NCI-H1048 (cell line): ENCODE data around the gene VPS39.

Experiments
- DNase-seq: peaks from one replicate; lab custom pipeline; 2025; lab: John Stamatoyannopoulos, UW

Gene VPS39

DNA sequence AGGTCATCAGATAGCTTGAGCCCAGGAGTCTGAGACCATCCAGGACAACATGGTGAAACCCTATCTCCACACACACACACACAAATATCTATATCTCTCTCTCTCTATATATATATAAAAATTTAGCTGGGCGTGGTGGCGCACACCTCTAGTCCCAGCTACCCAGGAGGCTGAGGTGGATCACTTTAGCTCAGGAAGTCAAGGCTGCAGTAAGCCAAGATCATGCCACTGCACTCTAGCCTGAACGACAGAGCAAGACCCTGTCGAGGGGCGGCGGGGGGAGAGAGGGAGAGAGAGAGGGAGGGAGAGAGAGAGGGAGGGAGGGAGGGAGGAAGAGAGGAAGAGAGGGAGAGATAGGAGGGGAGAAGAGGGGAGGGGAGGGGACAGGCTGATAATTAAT lies 79.6 kb downstream of the VPS39 start:
- no peak for DNase-seq

DNA sequence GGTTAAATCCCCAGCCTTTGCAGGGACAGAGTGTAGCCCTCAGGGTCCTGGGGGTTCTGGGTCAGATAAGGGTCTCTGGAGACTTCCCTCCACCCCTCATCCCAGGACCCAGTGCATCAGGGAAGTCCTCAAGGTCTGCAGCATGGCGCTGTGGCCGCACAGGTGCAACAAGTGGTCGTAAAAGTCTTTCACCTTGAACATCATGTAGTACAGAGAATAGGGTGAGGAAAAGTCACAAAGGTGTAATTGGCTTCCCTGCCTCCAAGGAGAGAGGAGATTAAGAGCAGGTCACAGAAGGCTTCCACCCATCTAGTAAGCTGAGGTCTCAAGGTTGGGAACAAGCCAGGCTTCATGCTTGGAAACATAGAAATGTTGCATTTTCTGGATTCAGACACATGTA lies 84.6 kb downstream of the VPS39 start:
- DNase-seq = no peak

DNA sequence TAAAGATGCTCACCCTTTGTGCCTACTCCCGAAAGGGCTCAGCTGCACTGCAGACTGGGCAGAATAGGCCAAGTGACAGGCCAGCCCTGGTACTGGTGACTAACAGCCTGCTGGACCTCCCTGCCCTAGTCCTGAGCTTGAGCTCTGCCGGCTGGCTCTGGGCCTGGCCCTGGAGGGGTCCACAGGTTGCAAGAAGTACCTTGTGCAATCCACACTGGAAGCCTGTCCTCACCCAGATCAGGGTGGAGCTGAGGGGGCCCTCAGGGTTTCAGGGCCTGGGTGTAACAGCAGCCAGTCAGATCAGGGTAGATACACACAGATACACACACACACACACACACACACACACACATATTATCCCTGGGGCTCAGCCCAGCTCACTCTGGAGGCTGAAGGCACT lies 86.4 kb downstream of the VPS39 start:
- DNase-seq = no peak

DNA sequence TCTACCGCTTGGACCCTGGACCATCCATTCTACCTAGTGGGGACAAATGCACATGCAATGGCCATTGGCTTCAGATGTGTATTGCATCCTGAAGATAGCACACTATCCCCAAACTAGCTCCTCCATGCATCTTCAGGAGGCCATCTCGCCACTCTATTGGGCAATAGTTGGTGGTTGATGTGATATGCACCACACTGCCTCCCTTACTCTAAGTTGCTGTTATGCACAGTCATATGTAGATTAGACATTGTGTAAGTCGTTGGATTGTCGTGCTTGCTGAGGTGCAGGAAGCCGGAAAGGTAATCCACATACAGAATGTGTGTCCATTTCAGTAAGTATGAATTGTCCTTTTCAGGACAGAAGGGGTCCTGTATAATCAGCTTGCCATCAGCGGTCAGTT lies 87.1 kb downstream of the VPS39 start:
- no peak for DNase-seq

DNA sequence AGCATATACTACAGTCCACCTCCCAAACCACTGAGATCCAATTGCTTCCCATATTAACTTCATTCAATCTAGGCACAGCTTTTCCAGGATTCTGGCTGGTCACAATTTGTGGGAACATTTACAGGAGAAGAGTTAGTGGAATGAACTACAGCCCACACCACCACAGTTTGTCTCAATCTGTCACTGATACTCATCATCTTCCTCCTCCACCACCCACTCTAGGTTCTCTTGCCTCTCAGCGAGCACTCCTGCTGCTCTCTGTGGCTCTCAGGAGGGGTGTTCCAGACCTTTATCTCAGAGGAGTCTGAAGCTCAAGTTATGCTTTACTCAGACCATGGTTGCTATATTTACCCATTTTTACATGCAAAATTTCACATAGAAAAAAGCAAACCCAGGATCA lies 87.8 kb downstream of the VPS39 start:
- DNase-seq = no peak

DNA sequence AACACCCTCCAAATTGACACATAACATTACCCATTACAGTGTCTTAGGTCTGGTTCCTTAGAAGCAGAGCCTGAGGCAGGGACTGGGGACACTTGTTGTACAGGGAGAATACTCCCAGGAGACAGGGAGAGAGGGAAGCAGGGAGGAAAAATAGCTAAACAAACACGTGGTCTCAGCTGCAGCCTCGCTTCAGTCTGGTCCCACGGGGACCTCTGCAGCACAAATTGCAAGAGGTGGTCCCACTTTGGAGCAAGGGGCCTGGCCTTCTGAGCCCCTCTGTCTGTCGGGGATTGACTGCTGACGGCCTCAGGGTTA lies 88.7 kb downstream of the VPS39 start:
- DNase-seq = no peak

DNA sequence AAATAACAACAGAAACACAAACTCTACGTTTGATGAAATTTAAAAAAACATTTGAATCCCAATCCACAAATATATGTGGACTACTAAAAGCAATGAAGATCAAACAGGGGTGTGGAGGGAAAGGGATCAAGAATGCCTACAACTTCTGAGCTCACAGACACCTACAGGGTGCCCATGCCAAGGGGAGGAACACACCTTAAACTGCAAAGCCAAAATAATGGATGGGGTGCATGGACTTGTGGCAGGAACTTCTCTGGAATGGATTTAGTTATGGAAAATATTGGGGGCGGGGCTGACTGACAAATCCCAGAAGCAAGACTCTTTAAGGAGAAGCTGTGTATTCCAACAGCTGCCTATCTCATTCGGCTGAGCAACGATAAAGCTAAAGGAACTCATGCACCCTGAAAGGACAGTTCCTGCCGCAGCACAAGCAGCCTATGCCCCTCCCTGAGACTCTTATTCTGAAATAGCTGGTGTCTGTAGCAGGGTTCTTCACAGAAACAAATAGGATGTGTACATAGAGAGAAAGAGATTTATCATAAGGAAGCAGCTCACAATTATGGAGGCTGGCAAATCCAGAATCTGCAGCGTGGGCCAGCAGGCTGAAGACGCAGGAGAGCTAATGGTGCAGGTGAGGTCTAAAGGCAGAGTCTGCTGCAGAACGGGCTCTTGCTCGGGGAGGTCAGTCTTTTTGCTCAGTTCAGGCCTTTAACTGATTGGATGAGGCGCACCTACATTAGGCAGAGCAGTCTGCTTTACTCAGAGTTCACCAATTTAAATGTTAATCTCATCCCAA lies 89.3 kb downstream of the VPS39 start:
- peak; percentile 5 for DNase-seq

DNA sequence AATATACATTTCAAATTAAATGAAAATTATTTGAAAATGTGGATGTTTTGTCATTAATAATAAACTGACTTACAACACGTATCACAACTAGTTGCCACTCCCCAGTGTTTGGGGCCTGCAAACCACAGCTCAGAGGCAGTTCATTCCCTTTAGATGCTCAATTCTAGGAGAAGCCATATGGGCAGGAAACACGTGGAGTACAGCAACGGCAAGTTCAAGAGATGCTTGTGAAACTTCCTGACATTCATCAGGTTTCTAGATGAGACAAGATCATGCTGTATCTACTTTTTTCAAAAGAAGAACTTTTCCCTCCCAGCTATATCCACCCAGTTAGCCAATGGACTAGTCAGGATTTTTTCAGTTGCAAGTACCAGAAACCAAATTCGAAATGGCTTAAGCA lies 96.2 kb downstream of the VPS39 start:
- no peak for DNase-seq

DNA sequence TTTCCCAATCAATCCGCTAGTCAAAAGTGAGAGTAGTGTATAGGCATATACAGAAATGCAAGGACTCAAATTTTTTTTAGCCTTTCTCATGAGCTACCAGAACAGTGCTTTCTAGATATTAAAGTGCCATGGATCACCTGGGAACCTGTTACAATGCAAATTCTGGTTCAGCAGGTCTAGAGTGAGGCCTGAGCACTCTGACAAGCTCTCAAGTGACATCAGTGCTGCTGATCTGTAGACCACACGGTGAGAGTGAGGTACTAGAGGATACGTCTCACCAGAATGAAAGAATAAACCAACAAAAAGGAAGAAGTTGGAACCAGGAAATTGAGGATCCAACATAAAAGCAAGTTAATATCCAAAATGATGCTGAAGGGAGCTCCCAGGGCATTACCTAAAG lies 97.7 kb downstream of the VPS39 start:
- no peak for DNase-seq

DNA sequence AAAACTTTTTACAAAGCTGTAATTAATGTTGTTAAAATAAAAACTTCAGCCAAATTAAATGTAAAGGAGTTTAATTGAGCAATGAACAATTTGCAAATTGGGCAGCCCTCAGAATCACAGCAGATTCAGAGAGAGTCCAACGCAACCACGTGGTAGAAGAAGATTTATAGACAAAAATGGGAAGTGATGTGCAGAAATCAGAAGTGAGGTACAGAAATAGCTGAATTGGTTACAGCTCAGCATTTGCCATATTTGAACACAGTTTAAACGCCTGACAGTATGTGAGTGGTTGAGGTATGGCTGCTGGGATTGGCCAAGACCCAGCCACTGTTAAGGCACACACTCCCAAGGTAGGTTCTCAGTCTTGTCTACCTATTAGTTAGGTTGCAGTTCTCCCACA lies 99.3 kb downstream of the VPS39 start:
- DNase-seq = no peak
